Thoracic aorta (tissue), 2 donors: ENCODE data around the gene SEMA6C. TPM values are rescaled to one million over a fixed set of nuclear protein-coding genes. Genes with fewer than 3 reads are reported as not detected.

Source experiments
- ATAC-seq: fragments of 150-250 bp; one replicate; pipeline ENCODE4 v1.8.0; 2017; ENCODE audit warnings: low read depth; ENCODE audit not compliant: insufficient number of reproducible peaks, low FRiP score
- DNase-seq: peaks from one replicate; pipeline ENCODE4 v3.0.0-alpha.2; 2020; ENCODE audit warnings: low spot score
- H3K27ac ChIP-seq, 2 donors: fragments of 200-600 bp; sonication (generic); 1 replicate in 1 of 2; 2 replicates in 1 of 2; pipeline ENCODE4 v1.5.1; 2016; ENCODE audit warnings: mild to moderate bottlenecking in 2 of 2, moderate library complexity in 2 of 2
- H3K27me3 ChIP-seq: fragments of 200-600 bp; sonication (generic); replicated peaks from 2 replicates; pipeline ENCODE4 v1.6.0; 2016; ENCODE audit warnings: mild to moderate bottlenecking; ENCODE audit not compliant: insufficient read depth
- H3K36me3 ChIP-seq: fragments of 200-600 bp; sonication (generic); one replicate; pipeline ENCODE4 v1.5.1; 2016
- H3K4me1 ChIP-seq, 2 donors: fragments of 200-600 bp; sonication (generic); 1 replicate in 1 of 2; 2 replicates in 1 of 2; pipeline versions ENCODE4 v1.5.1 to v1.6.0; 2016; ENCODE audit warnings: low read depth in 2 of 2, mild to moderate bottlenecking in 1 of 2; ENCODE audit not compliant: control insufficient read depth in 1 of 2
- H3K4me3 ChIP-seq: fragments of 200-600 bp; sonication (generic); 2 replicates; pipeline ENCODE4 v1.5.1; 2016; ENCODE audit warnings: mild to moderate bottlenecking
- H3K9me3 ChIP-seq: fragments of 200-600 bp; sonication (generic); 2 replicates; pipeline ENCODE4 v1.5.1; 2016
- total RNA-seq, 2 donors: library from RNA; depleted of rRNA; stranded (reverse); fragments of >200 nt; gene quantifications; one replicate each; pipeline versions ENCODE4 v1.1.0 to v1.2.3, GENCODE V29; 2016
- TF ChIP-seq, protein P1 (sequence below): fragments of 200-600 bp; sonication (generic); IDR thresholded peaks from one replicate; pipeline ENCODE4 v1.5.1; 2019; ENCODE audit warnings: antibody characterized with exemption

The SEMA6C gene
- total RNA-seq, 2 donors from 2014 or later, result 6.3 to 6.8 TPM

- Histone ChIP-seq H3K27me3 (no peaks in the 10 kb centered on the region), H3K4me3 (no peak within 1 kb of the TSS), H3K4me1 (no peaks in the 10 kb centered on the region), H3K9me3 (no peaks in the 10 kb centered on the region), H3K36me3 (peaks cover 48% of the 10 kb centered on the region), H3K27ac (no peak within 1 kb of the TSS)
- no peak for DNase-seq
- TF ChIP-seq, protein P1, sequence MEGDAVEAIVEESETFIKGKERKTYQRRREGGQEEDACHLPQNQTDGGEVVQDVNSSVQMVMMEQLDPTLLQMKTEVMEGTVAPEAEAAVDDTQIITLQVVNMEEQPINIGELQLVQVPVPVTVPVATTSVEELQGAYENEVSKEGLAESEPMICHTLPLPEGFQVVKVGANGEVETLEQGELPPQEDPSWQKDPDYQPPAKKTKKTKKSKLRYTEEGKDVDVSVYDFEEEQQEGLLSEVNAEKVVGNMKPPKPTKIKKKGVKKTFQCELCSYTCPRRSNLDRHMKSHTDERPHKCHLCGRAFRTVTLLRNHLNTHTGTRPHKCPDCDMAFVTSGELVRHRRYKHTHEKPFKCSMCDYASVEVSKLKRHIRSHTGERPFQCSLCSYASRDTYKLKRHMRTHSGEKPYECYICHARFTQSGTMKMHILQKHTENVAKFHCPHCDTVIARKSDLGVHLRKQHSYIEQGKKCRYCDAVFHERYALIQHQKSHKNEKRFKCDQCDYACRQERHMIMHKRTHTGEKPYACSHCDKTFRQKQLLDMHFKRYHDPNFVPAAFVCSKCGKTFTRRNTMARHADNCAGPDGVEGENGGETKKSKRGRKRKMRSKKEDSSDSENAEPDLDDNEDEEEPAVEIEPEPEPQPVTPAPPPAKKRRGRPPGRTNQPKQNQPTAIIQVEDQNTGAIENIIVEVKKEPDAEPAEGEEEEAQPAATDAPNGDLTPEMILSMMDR, result peak; percentile 28
- no peak for ATAC-seq
These were observed 29.4 kb upstream of the SEMA6C start, which contains the start of gene TMOD4 for GRCh38 chr1:151175863-151176262. TMOD4 (minus strand) TSS chr1:151175981; CDS start chr1:151174875, 1,106 bp downstream.

GRCh38 chr1:151175041-151175741 lies 28.8 kb upstream of the SEMA6C start:
- H3K4me1 ChIP-seq, result no peaks in the 10 kb centered on the region

DNA sequence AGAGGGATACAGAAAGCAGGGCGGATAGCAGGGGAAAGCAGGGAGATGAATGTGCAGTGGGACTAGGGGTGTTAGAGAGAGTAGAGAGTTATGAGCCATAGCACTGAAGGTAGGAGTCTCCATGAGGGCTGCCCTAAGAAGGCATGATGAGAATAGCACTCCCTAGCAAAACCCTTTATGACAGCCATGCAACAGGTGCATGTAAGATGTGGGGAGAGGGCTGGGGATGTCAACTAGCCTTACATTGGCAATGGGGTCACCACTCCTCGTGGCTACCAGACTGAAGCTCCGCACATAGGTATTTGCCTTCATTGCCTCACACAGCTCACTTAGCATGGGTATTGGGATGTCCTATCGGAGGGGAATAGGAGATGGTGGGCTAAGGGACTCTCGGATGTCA lies 24.8 kb upstream of the SEMA6C start:
- ATAC-seq, result no peak
- peaks cover 9 to 11% of the 10 kb centered on the region in 2 donors for H3K4me1 ChIP-seq
- no peak for DNase-seq
- no peaks in the 10 kb centered on the region for H3K9me3 ChIP-seq
- peaks cover 29% of the 10 kb centered on the region for H3K36me3 ChIP-seq
- no peak overlapping the region for H3K4me3 ChIP-seq
- H3K27me3 ChIP-seq, result no peaks in the 10 kb centered on the region
- TF ChIP-seq, protein P1, result no peak
- no peak overlapping the region for H3K27ac ChIP-seq

More at GRCh38 chr1:151175041-151175741, 28.8 kb upstream of the SEMA6C start:
- Histone ChIP-seq H3K9me3 (no peaks in the 10 kb centered on the region), H3K36me3 (peaks cover 41% of the 10 kb centered on the region), H3K4me3 (no peak overlapping the region), H3K27me3 (no peaks in the 10 kb centered on the region), H3K27ac (no peak overlapping the region)
- ATAC-seq (no peak), DNase-seq (no peak)
- TF ChIP-seq, protein P1, result no peak

DNA sequence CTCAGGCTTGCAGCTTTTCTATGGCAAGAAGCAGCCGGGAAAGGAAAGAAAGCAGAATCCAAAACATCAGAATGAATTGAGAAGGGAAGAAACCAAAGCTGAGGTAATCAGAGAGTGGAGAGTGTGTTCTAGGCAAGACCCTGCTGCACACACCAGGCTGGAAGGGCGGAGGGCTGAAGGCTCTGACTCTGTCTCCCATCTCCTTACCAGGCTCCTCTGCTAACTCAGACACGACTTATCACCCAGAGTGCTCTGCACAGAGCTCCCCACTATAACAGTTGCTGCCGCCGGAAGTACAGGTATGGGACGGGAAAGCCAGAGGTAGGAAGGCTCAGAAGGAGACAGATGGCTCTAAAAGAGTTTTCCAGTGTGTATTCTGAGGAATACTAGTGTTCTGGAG lies 20.7 kb upstream of the SEMA6C start:
- Histone ChIP-seq H3K27me3 (no peaks in the 10 kb centered on the region), H3K9me3 (no peaks in the 10 kb centered on the region), H3K4me3 (peak overlapping the region; percentile 87), H3K4me1 (peaks cover 9 to 25% of the 10 kb centered on the region in 2 donors), H3K36me3 (peaks cover 17% of the 10 kb centered on the region), H3K27ac (peak overlapping the region in 1 of 2 donors; percentile 95)
- ATAC-seq, result no peak
- TF ChIP-seq, protein P1, result no peak
- DNase-seq, result no peak

GRCh38 chr1:151166505-151166956 lies 20.1 kb upstream of the SEMA6C start:
- peaks cover 9 to 25% of the 10 kb centered on the region in 2 donors for H3K4me1 ChIP-seq
- no peak for ATAC-seq
- H3K36me3 ChIP-seq, result peaks cover 20% of the 10 kb centered on the region
- peak overlapping the region; percentile 87 for H3K4me3 ChIP-seq
- TF ChIP-seq, protein P1, result no peak
- no peaks in the 10 kb centered on the region for H3K9me3 ChIP-seq
- peak overlapping the region; percentile 95 to 98 for H3K27ac ChIP-seq
- no peak for DNase-seq
- no peaks in the 10 kb centered on the region for H3K27me3 ChIP-seq
